Inferior parietal cortex (tissue), 1 donor: ENCODE measurements around the gene MRPS33.
"Not testable (repeated sequence)": the region's sequence is repeated elsewhere in the genome, so short reads cannot be mapped to it uniquely, and the experiment has no call there.

Experiments
- DNase-seq: peaks from one replicate; pipeline ENCODE4 v3.0.0-alpha.2; 2016; ENCODE audit errors: extremely low spot score

Gene MRPS33

DNA sequence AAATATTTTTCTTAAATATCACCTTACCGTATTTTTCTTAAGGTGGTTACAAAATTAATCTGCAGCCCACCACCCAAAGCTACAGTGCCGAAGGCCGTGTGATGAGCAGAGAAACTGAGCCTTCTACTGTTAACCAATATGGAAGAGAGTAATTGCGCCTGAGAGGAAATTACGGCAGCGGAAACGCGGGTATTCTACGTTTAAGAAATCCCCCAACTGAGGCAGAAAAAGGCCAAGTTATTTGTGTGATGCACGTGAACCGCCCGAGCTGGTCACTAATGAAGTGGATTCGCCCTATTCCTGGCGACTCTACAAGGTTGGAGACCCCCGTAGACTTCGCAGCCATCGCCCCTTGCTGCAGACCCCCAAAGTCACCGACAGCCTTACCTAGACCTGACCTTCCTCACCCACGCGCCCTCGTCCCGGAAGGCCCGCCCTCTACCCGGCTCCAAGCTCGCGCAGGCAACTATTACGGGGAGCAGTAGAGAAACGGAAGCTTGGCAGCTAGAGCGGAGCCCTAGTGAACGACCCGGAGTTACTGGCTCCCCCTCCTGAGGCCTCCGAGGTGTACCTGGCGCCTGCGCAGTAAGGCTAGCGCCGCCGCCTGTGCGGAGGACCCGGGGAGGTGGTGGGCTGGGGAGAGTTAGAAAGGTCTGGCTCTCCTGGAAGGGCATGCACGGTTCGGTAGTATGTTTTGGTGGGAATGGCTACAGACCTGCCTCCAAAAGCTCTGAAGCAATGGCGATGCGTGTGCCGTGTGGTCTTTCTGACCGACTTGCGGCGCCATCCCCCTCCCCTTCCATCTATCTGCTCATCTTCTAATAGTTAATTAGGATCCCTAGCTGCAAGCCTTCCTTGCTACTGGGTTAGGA is at the start of gene MRPS33:
TSS of gene MRPS33 (minus strand) at position 429 of the 872 bp plus-strand sequence. CDS start 4,319 bp downstream, outside the sequence.
- peak; percentile 99 for DNase-seq

DNA sequence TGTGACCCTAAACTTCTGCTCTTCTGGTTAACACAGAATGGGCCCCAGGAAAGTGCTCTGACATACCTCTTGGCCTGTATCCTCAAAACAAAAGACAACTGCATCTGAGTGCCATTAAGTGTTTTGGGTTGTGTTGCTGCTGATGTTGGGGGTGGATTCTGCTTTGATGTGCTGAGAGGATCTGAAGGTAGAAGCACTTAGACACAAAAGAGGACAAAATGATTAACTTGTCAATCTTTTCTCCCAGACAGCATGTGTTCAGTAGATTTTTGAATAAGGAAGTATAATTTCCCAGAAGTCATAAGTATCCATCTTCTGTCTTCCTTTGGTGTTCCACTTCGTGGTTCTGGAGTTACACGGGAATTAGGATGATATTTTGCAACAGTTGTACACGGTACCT is 43.0 kb upstream of the MRPS33 start:
- DNase-seq: no peak

DNA sequence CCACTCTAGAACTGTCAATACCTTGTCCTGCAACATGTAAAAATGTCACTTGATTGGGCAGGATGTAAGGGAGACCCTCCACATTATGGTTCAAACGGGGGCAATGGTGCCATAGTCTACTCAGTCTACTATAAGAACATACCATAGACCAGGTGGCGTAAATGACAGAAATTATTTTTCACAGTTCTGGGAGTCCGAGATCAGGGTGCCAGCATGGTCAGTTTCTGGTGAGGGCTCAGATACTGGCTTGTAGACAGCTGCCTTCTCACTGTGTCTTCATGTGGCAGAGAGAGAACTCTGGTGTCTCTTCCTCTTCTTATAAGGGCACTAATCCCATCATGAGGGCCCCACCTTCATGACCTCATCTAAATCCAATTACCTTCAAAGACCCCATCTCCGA is 40.4 kb upstream of the MRPS33 start:
- DNase-seq: no peak

DNA sequence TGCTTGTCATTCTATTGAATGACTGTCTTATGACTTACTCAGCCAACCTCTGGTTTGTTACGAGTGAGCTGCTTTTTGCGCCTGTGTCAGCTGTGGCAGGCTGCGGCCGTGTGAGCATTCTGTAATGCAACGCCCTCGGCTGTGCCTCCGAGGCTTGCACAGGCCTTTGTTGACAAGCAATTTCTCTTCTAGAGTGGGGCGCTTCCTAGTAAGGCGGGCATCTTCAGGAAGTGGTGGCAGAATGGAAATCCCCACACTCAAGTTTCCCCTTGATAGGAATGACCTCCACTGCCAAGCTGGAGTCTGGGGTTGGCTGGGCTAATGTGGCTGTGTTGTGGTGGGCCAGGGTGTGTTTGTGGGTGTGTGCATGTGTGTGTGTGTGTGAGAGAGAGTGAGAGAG is 38.9 kb upstream of the MRPS33 start:
- no peak for DNase-seq

DNA sequence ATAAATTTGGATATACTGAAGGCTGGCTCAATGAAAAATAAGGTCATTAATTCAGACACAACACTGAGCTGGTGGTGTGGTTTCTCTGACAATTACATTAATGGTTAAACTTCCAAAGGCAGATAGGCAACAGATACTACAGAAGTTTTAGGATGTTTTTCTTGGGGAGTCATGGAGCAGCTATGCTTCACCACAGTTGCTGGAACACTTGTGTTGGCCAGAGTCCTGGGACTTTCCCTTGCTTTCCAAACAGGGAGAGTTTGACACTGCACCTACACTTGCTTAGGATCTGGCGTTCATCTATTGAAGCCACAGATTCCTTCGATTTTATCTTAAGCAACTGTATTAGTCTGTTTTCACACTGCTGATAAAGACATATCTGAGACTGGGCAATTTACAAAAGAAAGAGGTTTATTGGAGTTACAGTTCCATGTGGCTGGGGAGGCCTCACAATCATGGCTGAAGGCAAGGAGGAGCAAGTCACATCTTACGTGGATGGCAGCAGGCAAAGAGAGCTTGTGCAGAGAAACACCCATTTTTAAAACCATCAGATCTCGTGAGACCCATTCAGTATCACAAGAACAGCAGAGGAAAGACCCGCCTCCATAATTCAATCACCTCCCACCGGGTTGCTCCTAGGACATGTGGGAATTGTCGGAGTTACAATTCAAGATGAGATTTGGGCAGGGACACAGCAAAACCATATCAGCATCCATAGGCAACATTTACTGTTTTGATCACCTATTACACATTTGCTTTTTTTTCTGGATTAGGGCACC is 31.3 kb upstream of the MRPS33 start:
- DNase-seq: no peak

DNA sequence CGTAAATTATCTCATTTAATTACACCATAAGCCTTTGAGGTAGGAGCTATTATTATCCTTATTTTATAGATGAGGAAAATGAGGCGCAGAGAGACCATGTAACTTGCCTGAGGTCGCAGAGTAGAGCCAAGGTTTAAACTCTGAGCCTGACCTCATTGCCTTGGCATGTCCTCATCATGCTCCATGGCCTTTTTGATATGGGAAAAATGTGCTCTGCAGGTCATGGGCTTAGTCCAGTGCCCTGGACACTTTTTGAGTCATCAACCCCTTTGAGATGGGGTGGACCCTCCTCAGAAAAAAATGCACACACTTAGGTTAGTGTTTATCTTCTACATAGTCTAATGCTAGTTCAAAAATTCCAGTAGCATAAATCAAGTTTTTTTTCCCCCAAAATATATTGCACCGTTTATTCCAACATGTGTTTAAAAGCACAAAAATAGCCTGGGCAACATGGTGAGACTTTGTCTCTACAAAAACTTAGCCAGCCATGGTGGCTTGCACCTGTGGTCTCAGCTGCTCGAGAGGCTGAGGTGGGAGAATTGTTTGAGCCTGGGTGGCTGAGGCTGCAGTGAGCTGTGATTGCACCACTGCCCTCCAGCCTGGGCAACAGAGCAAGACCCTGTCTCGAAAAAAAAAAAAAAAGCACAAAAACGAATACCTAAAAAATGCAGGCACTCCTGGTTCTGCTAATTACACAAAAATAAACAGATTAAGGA is 30.5 kb upstream of the MRPS33 start:
- DNase-seq: no peak

DNA sequence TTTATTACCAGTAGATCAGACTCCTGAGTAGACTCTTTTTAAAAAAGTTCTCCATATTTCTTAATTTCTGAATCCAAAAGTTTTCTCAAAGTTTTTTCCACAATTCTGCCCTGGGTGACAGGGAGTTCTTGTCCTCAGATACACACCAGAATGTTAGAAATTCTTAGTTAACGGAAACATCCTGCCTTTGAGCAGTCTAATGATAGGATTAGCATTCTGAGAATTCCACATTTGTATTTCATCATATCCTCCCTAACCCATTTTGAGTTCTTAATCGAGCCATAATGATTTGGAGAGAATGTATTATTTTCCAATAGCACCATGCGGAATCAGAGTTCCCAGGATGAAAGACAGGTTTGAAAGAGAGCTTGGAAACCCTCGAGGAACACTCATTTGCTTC is 28.9 kb upstream of the MRPS33 start:
- no peak for DNase-seq

DNA sequence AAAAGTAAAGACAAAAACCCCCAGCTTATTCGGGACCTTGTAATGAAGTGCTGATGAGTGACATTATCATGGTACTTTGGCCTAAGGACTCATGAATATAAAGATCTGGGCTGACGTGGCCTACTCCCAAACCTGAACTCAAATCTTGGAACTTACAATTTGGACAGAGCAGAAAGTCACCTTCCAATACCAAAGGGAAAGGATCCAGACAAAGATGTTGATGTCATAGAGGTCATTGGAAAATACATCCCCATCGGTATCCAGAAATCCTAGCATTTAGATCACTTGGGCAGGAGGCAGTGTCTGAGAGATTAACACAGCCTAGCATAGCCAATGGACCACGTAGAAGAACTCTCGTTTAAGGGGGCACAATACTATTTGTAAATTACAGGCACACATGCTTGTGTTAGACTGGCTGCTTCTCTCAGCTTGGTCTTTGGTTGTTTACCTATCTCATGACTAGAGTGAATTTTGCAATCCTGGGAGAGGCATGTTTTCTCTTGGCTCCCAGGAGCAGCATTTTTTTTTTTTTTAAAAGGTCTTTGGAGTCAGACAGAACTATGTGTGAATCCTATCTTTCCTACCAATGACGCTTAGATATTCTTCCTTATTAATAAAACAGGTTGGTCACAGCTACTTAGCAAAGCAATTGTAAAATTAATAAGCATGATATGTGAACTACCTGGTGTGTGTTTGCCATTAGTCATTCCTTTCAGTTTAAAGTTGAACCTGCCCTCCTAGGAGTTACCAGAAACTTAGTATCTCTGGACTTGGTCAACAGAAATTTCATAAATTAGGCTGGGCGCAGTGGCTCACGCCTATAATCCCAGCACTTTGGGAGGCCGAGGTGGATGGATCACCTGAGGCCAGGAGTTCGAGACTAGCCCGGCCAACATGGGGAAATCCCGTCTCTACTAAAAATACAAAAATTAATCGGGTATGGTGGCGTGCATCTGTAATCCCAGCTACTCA is 27.8 kb upstream of the MRPS33 start:
- no peak for DNase-seq

DNA sequence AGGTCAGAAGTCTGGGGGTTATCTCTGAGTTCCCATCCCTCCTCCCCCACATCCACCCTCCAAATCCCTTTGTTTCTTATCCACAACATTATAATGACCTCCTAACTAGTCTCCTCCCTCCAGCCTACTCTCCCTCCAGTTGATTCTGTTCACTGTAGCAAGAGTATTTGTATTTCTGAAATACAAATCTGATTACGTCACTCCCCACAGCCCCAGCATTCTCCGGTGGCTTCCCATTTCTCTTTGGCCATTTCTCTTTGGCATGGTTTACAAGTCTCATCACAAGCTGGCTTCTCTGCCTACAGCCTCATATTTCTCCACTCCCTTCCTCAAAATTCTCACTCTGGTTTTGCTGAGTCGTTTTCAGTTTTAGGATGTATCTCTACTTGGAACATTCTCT is 24.6 kb upstream of the MRPS33 start:
- no peak for DNase-seq

DNA sequence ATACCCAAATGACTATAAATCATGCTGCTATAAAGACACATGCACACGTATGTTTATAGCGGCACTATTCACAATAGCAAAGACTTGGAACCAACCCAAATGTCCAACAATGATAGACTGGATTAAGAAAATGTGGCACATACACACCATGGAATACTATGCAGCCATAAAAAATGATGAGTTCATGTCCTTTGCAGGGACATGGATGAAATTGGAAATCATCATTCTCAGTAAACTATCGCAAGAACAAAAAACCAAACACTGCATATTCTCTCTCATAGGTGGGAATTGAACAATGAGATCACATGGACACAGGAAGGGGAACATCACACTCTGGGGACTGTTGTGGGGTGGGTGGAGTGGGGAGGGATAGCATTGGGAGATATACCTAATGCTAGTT is 23.3 kb upstream of the MRPS33 start:
- not testable (repeated sequence) for DNase-seq

DNA sequence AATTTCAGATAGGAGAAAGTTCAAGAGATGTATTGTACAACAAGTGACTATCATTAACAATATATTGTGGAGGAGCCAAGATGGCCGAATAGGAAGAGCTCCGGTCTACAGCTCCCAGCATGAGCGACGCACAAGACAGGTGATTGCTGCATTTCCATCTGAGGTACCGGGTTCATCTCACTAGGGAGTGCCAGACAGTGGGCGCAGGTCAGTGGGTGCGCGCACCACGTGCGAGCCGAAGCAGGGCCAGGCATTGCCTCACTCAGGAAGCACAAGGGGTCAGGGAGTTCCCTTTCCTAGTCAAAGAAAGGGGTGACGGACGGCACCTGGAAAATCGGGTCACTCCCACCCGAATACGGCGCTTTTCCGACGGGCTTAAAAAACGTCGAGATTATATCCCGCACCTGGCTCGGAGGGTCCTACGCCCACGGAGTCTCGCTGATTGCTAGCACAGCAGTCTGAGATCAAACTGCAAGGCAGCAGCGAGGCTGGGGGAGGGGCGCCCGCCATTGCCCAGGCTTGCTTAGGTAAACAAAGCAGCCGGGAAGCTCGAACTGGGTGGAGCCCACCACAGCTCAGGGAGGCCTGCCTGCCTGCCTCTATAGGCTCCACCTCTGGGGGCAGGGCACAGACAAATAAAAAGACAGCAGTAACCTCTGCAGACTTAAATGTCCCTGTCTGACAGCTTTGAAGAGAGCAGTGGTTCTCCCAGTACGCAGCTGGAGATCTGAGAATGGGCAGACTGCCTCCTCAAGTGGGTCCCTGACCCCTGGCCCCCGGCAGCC is 18.0 kb upstream of the MRPS33 start:
- DNase-seq: not testable (repeated sequence)

DNA sequence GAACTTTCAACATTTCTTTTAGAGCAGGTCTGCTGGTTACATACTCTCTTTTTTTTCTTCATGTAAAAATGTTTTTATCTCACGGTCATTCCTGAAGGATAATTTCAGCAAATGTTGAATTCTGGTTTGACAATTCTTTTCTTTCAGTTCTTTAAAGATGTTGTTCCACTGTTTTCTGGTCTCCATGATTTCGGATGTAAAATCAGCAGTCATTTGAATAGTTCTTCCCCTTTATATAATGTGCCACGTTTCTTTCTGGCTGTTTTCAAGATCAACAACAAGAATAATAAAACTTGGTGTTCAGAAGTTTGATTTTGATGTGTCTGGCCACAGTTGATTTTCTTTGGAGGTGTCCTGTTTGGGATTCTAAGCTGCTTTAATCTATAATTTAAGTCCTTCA is 14.0 kb upstream of the MRPS33 start:
- no peak for DNase-seq

DNA sequence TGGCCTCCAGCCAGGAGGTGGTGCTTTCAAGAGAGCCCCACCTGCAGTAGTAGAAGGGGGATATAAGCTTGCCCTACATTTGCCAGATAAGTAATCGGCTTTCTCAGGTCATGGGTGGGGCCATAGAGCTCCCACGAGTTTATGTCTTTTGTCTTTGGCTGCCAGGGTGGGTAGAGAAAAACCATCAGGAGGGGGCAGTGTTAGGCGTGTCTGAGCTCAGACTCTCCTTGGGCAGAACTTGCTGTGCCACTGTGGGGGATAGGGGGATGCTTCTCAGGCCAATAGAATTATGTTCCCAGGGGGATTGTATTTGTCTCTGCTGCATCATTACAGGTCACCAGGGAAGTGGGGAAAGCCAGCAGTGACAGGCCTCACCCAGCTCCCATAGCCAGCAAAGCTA is 12.3 kb upstream of the MRPS33 start:
- DNase-seq: no peak

DNA sequence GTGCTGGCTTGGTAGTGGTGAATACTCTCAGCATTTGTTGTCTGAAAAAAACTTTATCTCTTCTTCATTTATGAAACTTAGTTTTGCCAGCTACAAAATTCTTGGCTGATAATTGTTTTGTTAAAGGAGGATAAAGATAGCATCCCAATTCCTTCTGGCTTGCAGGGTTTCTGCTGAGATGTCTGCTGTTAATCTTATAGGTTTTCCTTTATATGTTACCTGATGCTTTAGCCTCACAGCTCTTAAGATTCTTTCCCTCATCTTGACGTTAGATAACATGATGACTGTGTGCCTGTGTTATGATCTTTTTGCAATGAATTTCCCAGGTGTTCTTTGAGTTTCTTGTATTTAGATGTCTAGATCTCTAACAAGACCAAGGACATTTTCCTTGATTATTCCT is 9.9 kb upstream of the MRPS33 start:
- no peak for DNase-seq

DNA sequence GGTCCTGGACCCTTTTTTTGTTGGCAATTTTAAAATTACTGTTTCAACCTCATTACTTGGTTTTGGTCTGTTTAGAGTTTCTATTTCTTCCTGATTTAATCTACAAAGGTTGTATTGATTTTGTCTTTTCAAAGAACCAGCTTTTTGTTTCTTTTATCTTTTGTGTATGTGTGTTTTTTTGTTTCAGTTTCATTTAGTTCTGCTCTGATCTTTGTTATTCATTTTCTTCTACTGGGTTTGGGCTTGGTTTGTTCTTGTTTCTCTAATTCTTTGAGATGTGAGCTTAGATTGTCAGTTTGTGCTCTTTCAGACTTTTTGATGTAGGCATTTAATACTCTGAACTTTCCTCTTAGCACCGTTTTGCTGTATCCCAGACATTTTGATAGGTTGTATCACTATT is 8.5 kb upstream of the MRPS33 start:
- no peak for DNase-seq

DNA sequence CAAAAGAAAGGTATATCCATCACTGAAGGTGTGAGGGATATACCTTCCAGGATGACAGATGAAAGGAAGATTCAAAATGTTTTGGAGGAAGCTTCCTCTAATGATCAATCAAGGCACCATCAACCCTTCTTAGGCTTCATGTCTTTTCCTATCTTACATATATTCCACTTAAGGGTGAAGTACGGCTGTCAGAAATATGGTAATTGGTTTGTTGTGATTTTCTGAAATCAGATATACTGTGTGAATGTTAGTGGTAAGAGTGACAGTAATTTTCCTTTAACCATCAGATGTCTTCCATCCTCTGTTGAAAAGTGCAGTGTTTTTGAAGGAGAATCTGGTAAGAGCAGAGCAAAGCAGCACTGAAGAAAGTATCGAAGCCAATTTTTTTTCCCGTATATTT is 2.8 kb upstream of the MRPS33 start:
- no peak for DNase-seq

DNA sequence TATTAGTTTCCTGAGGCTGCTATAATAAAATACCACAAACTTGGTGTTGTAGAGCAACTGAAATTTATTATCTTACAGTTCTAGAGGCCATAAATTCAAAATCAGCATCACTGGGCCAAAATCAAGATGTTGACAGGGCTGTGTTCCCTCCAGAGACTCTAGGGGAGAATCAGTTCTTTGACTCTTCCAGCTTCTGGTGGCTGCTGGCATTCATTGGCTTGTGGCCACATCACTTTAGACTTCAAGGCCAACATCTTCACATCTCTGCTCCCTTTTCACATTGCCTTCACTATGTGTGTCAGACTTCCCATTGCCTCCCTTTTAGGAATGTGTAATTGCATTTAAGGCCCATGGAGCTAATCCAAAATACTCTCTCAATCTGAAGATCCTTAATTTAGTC is 1.6 kb upstream of the MRPS33 start:
- no peak for DNase-seq

DNA sequence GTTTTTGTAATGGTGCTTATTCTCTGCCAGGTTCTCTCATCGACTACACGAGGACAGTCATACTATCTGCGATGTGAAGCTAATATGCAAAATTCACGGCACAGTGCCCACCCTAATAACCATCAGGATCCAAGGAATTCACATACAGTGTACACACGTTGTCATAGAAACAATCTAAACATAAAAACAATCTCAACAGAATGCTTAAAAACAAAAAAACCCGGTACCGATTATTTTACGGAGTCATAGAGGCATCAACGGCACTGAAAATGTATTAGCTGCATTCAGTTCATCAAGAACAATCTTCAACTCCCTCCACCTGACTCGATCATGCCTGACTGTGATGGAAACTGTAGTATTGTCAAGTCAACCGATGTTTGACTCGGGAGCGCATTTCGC is 628 bp downstream of the MRPS33 start:
- DNase-seq: no peak

DNA sequence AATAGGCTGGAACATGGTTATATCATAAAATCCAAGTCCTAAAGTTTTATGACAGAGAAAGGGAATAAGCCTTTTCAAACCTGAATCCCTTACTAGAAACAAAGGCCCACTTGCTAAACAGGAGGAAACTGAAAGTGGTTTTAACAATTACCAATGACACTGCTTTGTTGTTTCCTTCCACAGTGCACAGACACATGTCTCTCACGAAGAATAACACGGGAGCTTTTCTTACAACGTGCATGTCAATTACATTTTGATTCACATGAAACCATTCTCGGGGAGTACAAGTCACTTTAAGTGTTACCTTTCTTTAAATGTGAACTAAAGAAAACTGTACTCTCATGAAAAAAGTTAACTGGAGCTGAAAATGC is 1.4 kb downstream of the MRPS33 start:
- peak; percentile 4 for DNase-seq

DNA sequence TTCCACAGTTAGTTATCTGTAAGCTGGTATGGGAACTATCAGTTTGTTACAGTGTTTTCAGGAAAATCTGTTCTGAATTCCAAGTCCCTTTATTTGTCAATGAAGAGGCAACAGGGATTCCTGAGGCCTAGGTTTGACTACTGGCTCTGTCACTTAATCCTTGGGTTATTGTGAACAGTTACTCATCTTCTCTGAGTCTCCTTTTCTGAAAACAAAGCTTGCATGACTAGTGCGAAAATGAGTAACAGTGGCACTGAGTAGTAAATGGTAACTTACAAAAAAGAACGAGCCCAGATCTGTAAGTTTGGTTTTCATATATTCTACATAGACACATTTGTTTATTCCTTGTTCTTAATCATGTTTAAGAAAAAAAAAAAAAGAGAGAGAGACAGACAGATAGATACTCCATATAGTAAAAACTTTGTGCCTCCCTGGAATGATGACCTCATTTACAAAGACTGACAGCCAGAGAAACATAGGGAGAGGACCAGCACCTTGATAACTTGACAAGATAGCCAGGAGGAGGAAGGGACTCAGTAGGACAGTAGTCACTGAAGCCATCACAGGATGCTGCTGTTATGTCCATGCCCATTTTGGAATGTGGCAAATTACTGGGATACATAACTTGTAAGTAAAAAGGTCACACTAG is 1.9 kb downstream of the MRPS33 start:
- DNase-seq: no peak
